ENCODE data around the gene TSSK6.
"Not testable (repeated sequence)": the region's sequence is repeated elsewhere in the genome, so short reads cannot be mapped to it uniquely, and the experiment has no call there.

DNA sequence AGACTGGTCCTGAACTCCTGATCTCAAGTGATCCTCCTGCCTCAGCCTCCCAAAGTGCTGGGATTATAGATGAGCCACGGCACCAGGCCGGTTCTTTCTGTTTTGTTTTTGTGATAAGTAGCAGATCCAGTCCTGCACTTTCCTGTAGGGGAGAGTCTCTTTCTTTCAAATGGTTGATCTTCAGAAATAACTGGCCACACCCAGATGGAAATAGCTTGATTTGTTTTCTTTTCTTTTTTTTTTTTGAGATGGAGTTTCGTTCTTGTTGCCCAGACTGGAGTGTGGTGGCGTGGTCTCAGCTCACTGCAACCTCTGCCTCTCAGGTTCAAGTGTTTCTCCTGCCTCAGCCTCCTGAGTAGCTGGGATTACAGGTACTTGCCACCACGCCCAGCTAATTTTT, 43.2 kb downstream of the TSSK6 start:
- not testable (repeated sequence) for TF ChIP-seq POLR2A, POLR2AphosphoS5 (IDR thresholded peaks at IDR 0.05)
- TF ChIP-seq, protein P1, sequence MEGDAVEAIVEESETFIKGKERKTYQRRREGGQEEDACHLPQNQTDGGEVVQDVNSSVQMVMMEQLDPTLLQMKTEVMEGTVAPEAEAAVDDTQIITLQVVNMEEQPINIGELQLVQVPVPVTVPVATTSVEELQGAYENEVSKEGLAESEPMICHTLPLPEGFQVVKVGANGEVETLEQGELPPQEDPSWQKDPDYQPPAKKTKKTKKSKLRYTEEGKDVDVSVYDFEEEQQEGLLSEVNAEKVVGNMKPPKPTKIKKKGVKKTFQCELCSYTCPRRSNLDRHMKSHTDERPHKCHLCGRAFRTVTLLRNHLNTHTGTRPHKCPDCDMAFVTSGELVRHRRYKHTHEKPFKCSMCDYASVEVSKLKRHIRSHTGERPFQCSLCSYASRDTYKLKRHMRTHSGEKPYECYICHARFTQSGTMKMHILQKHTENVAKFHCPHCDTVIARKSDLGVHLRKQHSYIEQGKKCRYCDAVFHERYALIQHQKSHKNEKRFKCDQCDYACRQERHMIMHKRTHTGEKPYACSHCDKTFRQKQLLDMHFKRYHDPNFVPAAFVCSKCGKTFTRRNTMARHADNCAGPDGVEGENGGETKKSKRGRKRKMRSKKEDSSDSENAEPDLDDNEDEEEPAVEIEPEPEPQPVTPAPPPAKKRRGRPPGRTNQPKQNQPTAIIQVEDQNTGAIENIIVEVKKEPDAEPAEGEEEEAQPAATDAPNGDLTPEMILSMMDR (IDR thresholded peaks at IDR 0.05): not testable (repeated sequence)
